GM19025 (cell line): ENCODE measurements around the gene ZNF653.

Experiments
- ATAC-seq: cut with Tn5 transposase; IDR thresholded peaks from one replicate; pipeline ENCODE4 v1.9.1; 2021; ENCODE audit warnings: mild to moderate bottlenecking, low read depth, moderate library complexity; ENCODE audit not compliant: unreplicated experiment

Gene ZNF653

DNA sequence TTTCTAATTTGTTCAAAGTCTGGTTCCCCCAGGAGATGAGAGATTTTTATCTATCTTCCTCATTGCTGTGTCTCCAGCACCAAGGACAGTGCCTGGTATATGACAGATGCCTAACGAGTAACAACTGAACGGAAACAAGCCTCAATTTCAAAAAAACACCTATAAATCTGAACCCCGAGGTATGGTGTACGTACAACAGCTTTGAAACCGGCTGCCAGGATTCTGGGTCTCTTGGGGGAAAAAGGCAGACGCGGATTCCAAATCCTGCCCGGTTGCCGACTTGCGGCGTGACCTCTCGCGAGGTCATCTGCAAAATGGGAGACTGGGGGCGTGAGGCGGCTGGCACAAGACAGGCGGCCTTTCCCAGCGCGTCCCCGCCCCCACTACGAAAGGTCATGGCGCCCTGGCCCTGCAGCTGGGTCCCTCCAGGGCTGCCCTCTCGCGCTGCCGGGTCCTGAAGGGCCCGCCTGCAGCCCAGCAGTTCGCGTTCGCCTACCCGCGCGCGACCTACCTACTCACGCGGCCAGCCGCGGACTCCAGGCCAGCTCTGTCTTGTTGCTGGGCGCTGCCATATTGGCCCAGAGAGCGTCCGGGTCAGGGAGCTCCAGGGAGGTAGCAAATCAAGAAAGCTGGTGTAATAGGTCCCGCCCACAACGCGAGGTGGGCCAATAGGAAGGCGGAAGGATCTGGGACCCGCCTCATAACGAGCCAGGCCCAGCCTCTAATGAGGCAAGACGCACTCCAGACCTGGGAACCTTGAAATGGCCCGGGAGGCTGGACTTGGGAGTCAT is 23.1 kb upstream of the ZNF653 start, which contains the start of gene ECSIT:
ECSIT (minus strand) TSS at position 584 of the 791 bp plus-strand sequence. CDS start 9,964 bp downstream, outside the sequence.
- ATAC-seq = peak; percentile 97

DNA sequence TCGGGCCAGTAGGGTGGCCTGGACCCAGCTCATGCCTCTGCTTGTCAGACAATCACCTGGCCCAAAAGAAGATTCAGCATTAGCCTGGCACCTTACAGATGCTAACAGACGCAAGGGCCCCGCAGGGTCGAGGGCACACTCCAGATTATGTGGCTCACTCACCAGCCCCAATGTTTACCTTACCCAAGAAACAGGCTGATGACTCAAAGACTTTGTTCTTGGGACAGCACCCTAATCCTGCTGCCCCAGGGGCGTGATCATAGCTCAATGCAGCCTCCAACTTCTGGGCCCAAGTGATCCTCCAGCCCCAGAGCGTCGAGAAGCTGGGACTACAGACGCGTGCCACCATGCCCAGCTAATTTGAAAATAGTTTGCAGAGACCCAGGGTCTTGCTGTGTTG is 13.5 kb upstream of the ZNF653 start:
- ATAC-seq = no peak

DNA sequence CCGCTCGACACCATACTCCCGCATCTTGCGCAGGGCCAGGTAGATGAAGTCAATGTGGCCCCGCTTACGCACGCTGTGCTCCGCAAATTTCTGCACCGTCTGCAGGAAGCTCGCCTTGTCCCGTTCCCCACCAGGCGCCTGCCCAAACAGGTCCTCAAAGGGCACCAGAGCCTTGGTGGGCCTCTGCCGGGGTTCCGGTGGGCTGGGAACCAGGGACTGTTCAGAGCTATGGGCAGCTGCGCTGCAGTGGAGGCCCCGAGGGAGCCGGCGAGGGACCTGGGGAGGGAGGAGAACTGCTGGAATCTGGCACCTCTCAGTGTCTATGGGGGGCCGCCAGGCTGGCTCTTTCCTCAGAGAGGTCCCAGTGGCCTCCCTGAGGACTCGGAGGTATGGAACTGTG is 8.3 kb upstream of the ZNF653 start:
- no peak for ATAC-seq

DNA sequence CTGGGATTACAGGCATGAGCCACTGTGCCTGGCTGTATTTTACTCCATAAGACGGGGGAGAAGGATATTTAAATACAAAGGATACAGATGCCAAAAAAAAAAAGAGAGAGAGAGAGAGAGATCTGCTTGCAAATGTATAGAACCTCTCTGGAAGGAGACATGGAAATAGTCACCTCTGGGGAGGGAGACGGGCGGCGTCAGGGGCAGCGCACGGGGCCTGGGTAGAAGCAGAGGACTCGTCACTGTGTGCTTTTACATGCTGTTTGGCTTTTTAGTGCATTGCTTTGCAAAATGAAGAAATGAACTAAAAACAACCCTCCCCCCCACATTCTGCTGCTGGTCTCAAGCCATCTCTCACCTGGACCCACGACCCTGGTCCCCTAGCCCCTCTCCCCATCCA is 4.8 kb upstream of the ZNF653 start:
- no peak for ATAC-seq

DNA sequence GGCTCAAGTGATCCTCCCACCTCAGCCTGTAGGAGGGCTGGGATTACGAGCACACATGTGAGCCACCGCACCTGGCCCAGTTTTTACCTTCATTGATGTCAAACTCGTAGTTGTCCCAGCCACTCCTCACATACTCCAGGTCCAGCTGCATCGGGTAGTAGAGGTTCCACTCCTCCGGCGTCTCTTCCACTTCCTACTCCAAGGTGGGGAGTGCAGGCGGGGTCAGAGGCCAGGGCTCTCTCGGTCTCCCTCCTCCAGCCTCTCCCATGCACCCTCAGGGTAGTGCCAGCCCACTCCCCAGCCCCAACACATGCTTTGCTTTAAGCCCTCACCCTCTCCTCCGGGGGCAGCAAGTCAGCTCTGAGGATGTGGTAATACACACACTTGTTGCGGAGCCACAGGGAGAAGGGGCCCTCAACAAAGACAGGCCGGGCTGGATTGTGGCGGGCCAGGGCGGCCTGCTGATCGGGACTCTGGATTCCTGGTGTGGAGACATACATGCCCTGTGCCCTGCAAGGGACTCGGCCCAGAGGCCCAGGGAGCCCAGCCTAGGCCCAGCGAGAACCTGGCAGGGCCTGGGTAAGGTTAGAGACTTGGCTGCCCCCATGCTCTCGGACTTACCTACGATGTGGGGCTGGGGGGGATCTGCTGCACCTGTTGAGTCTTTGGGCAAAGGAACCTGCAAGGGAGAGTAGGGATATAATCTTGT is 1.9 kb upstream of the ZNF653 start:
- no peak for ATAC-seq

DNA sequence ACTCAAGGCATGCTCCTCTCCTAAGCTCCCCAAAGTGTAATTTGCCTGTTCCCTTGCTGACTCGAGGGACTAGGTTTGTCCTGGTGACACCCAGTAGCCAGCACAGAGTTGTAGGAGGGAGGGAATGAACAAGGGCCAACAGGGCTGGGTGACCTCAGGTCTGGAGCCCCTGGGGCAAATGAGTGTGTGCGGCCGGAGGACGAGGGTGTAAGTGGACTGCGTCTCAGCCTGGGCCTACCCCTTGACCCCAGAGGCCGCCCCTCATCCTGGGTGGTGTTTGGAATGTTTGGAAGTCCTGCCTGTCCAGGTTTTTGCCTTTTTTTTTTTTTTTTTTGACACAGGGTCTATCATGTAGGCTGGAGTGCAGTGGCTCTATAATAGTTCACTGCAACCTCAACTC is 1.3 kb upstream of the ZNF653 start:
- ATAC-seq = no peak

DNA sequence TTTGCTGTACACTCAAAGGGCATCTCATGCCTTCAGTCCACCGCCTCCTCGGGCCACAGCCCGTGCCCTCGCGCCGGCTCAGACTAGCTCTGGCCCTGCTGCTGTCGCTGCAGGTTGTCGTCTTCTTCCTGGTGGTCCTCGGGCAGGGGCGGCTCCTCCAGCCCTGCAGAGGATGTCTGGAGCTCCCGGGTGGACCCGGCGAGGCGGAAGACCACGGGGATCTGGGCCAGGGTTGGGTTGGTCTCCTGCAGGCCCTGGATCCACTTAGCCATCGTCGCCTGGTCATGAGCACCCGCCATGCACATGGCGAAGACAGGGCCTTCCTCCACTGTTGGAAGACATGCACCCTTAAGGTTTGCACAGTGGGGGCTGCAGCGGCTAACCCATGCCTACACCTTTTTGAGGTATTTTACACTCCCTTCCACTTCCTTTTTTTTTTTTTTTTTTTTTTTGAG is 489 bp upstream of the ZNF653 start:
- ATAC-seq = peak; percentile 20

DNA sequence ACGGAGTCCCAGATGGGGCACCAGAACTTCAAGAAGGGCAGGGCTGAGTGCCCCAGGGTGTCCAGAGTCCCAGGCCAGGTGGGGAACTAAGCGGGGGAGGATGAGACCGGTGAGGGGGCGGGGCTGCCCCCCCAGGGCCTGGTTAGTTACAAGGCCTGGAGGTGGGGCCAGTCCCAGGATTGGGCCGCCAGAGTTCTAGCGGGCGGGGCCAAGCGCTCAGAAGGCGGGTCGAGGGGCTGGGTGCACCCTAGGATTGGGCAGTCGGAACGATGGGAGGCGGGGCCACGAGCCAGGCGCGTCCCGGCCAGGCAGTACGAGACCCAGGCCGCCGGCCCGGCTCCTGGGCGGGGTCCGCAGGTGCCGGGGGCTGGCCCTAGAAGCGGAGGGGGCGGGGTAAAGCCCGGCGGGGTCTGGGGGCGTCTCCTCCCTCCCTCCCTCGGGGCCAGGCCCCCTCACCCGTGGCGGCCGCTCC is 571 bp downstream of the ZNF653 start:
- ATAC-seq = peak; percentile 86

DNA sequence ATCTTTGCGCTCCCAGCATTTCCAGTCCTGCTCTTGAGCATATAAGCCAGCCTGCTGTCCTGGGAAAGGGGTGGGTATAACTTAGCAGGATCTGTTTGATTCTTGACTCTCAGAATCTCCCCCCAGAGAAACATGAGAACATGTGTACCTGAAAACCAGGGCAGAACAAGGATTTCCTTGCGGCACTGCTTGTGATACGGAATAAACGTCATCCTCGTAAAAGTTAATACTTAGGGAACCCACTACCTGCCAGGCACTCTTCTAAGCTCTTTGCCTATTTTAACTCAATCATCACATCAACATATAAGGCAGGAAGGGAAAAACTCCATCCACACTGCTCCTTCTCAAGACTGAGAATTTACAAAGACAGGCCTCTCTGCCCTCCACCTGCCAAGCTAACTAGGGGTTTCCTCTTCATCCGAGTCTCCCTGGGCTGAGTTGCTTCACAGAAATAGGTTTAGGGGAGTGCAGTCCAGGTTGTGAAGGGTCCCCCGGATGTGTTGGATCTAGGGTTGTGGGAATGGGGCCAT is 1.1 kb downstream of the ZNF653 start:
- ATAC-seq = no peak

DNA sequence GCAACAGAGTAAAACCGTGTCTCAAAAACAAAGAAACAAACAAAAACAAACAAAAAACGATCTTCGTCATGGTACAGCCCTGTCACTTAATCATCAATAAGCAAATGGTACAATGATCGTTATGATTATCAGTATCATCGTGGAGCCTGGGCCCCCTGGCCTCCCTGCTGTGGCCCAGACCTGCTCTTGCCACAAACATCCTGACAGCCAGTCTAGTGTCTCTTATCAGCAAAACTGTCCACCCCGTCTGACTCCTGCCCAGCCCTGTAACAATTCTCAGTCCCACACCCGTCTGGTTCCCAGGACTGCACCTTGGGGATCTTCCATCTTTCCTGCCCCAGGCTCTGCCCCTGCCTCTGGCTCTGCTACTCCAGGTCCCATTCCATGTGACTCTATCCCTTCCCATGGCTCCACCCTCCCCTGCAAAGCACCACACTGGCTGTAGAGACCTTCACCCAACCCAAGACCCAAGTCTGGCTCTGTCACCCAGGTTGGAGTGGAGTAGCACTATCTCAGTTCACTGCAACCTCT is 5.7 kb downstream of the ZNF653 start:
- no peak for ATAC-seq

DNA sequence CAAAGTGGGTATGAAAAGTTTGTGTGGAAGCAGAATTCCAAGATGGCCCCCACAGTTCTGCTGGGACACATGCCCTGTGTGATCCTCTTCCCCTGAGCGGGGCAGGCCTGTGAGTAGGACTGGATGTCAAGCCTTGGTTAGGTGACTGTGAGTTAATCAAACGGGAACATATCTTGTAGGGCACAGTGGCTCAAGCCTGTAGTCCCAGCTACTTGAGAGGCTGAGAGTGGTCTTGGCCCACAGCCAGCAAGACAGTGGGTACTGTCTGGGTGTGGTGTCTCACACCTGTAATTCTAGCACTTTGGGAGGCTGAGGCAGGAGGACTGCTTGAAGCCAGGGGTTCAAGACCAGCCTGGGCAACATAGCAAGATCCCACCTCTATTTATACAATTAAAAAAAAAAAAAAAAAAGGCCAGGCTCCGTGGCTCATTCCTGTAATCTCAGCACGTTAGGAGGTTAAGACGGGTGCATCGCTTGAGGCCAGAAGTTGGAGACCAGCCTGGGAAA is 6.4 kb downstream of the ZNF653 start:
- ATAC-seq = no peak

DNA sequence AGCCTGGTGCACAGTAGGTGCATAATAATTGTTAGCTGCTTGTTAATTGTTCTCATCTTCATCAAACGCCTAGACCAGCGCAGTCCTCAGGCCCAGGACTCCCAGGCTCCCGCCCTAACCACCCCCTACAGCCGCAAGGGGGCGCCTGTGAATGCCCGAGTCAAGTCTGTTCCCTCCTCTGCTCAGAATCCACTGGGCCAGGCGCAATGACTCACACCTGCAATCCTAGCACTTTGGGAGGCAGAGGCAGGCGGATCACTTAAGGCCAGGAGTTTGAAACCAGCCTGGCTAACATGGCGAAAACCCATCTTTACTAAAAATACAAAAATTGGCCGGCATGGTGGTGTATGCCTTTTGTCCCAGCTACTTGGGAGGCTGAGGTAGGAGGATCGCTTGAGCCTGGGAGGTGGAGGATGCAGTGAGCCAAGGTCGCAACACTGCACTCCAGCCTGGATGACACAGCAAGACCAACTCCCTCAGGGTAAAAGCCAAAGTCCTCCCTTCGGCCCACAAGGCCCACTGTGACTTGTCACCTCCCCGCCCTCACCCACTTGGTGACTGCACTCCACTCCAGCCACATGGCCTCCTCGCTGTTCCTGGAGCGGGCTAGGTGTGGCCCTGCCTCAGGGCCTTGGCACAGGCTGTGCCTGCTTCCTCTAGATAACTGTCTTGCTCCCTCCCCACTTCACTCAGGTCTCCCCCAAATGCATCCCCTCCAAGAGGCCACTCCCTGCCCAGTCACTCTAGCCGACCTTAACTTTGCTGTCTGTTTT is 9.1 kb downstream of the ZNF653 start:
- ATAC-seq = no peak

DNA sequence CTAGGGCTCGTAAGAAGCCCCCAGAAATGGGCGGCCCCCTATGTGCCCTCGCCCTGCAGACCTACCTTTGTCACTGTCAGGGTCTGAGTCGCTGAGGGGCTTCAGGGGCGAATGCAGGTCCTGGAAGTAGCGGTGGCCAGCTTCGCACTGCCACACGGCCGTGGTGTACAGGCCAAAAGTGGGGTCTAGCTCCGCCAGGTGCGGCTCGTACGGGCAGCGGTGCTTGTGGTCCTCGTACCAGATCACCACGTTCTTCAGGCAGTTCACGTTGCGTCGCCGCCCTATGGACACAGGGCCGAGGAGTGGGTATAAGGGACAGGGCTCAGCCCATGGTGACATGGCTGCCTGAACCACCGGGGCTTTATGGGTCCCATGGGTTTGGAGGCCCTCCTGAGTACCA is 9.8 kb downstream of the ZNF653 start:
- ATAC-seq = no peak

DNA sequence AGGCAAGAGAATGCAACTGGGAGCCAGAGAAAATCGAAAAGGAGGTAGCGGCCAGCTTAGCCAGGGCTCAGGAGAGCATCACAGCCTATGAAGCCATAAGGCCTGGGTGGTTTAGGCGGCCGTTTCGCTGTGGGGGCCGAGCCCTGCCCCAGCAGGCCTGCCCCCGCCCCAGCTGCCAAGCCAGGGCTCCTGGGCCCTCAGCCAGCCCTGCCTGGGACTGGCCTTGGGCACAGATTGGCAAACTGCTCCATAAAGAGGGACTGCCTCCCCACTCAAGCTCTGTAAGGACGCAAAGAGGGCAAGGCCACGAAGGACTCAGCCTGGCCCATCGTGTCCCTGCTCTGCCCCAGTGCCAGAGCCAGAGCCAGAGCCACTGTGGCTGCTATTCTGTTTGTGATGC is 10.2 kb downstream of the ZNF653 start:
- ATAC-seq = no peak

DNA sequence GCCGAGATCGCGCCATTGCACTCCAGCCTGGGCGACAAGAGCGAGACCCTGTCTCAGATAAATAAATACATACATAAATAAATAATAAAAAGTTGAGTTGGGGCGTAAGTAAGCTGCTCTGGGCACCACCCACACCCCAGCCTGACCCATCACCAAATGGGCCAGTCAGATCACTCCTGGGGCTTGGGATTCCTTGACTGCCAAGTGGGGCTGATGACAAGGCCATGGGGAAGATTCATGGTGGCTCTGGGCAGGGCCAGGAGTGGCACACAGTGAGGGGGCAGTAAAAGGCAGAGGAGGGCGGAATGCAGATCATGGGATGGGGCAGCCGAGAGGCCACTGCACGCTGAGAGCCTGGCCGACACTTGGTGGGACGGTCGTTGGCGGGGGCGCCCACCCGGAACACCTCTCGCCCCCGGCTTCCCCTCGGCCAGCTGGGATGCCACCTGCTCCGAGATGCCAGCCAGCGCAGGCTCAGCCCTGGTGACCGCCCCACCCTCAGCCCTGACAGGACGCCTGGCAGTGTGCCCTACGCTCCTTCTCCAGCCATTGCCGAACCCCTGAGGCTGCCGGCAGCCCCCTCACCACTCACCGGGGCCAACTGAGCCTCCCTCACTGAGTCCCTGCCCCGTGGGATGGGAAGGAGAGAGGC is 10.9 kb downstream of the ZNF653 start:
- ATAC-seq = no peak

DNA sequence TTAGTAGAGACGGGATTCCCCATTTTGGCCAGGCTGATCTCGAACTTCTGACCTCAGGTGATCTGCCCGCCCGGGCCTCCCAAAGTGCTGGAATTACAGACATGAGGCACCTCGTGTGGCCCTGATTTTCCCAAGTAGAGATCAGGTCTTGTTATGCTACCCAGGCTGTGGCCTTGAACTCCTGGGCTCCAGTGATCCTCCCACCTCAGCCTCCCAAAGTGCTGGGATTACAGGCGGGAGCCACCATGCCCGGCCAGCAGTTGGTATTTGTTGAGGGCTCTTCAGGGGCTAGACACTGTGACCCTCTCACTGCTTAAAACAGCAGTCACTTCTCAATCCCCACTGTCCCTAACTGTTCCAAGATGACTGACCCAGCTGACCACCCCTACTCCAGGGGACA is 16.3 kb downstream of the ZNF653 start:
- ATAC-seq = no peak

DNA sequence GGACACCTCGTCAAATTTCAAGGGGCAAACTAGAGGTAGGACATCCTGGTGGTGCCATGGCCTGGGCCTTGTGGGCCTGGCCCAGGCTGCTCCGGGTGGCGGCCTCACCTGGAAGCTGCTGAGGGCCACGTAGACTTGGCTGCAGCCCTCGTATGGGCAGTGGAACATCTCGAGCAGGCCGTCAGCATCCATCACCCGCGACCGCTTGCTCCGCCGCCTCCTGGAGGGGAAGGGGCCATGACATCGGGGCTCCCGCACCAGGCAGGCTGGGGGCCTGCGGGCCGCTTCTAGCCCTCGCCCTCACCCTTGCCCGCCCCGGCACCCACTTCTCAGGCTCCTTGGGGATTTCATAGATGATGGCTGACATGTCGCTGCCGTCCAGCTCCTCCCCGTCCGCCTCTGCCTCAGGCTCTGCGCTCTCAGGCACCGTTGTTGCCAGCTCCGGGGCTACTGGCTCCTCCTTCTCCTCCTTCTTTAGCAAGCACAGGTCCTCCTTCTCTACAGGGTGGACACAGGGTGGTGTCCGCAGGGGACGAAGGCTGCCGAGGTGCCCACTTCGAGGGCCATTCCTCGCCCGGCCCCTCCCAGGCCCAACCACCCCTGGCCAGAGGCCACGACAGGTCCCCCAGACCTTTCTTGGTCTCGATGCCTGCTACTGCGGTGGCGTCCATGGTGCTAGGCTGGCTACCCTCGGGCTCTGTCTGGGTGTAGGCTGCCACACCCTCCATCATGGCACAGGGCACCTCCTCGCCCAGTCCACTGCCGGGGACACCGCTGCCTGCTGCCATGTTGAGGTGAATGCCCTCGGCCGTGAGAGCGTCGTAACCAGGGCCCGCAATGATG is 18.8 kb downstream of the ZNF653 start:
- no peak for ATAC-seq

DNA sequence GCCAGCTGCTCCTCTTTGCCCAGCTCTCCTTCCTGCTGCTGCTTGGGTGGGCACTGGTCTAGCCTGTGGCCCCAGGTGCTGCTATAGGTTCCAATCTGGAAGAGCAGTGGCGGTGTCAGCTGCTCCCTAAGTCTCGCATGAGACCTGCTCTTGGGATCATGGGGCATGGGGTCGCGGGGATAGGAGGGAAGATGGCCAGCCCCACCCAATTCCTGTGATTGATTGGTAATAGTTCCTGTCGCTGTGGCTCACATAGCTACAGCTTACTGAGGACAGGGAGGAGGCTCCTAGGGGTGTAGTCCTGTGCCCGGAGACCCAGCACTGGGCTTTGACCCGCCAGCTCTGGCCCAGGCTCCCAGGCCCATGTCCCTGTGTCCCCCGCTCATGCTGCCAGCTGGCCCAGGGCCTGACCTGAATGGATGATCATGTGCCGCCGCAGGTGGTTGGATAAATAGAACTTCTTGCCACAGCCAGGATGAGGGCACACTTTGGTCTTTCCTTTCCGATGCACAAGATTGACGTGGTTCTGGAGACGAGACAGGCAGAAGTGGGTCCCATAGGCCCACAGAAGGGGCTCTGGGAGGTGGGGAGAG is 20.3 kb downstream of the ZNF653 start:
- ATAC-seq = no peak
